ENCODE data around the gene AP1B1. TPM values are rescaled to one million over a fixed set of nuclear protein-coding genes. Genes with fewer than 3 reads are reported as not detected.

Gene AP1B1
- total and polyA plus RNA-seq, 4 donors: 32.7 to 97.9 (median 50.0) TPM

DNA sequence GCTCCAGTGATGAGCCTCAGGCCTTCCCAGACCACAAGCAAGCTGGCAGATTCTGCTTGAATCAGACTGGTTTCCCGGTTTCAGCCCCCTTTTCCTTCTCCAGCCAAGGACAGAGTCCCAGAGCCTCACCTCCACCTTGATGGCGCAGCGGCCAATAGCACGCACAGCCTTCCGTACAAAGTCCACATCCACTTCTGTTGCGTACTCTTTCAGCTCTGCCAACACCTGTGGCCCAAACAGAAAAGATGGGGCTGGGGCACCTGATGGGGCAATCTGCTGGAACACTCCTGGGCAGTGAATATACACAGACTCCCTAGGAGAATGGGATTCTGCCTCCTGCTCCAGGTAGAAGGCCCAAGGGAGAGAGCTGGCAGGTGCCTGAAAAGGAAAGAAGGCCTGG is 37.3 kb downstream of the AP1B1 start:
- TF ChIP-seq, protein P1, sequence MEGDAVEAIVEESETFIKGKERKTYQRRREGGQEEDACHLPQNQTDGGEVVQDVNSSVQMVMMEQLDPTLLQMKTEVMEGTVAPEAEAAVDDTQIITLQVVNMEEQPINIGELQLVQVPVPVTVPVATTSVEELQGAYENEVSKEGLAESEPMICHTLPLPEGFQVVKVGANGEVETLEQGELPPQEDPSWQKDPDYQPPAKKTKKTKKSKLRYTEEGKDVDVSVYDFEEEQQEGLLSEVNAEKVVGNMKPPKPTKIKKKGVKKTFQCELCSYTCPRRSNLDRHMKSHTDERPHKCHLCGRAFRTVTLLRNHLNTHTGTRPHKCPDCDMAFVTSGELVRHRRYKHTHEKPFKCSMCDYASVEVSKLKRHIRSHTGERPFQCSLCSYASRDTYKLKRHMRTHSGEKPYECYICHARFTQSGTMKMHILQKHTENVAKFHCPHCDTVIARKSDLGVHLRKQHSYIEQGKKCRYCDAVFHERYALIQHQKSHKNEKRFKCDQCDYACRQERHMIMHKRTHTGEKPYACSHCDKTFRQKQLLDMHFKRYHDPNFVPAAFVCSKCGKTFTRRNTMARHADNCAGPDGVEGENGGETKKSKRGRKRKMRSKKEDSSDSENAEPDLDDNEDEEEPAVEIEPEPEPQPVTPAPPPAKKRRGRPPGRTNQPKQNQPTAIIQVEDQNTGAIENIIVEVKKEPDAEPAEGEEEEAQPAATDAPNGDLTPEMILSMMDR (IDR thresholded peaks at IDR 0.05; ENCODE audit: control extremely low read depth, extremely low read depth): no peak
- Histone ChIP-seq H3K36me3 (ENCODE audit: control insufficient read depth in 4 of 4, insufficient read depth in 4 of 4, low read length in 4 of 4) (peaks cover 24 to 79% (median 35%) of the 10 kb centered on the region in 4 donors), H3K9me3 (ENCODE audit: control insufficient read depth in 4 of 4, insufficient read depth in 3 of 4, low read length in 3 of 4) (no peaks in the 10 kb centered on the region), H3K9ac (ENCODE audit: insufficient read depth in 1 of 2, low read length in 2 of 2) (no peak overlapping the region), H3K27ac (ENCODE audit: low read depth in 1 of 2, low read length in 1 of 2) (no peak overlapping the region), H3K27me3 (ENCODE audit: control insufficient read depth in 3 of 3, insufficient read depth in 3 of 3, low read length in 2 of 3) (no peaks in the 10 kb centered on the region), H3K4me1 (ENCODE audit: control insufficient read depth in 5 of 5, insufficient read depth in 5 of 5, low read length in 5 of 5) (no peaks in the 10 kb centered on the region), H3K4me3 (no peak overlapping the region)
- WGBS, 2 donors: 98% methylated on average over 6 of the region's 6 CpGs
- ATAC-seq (ENCODE audit: insufficient read depth, low FRiP score): no peak
- no peak for DNase-seq

DNA sequence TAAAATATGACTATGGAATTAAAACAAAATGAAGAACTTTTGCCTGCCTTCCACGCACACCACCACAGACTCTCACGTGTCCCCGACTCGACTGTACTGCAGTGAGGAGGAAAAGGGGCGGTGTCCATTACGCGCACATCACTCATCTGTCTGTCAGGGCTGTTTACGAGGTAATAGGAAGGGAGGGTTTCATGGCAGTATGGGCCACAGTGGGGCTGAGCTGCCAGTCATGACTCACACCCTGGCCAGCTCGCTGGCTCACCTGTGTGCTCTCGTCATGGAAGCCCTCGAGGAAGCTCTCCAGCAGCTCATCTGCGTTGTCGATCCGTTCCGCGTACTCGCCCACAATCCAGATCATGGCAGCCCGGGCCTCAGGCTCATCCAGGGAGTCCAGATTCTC is 39.4 kb downstream of the AP1B1 start:
- no peaks in the 10 kb centered on the region for H3K4me1 ChIP-seq (ENCODE audit: control insufficient read depth in 5 of 5, insufficient read depth in 5 of 5, low read length in 5 of 5)
- peaks cover 24 to 65% (median 25%) of the 10 kb centered on the region in 4 donors for H3K36me3 ChIP-seq (ENCODE audit: control insufficient read depth in 4 of 4, insufficient read depth in 4 of 4, low read length in 4 of 4)
- peak overlapping the region in 1 of 2 donors; percentile 9 for H3K27ac ChIP-seq (ENCODE audit: low read depth in 1 of 2, low read length in 1 of 2)
- H3K9me3 ChIP-seq (ENCODE audit: control insufficient read depth in 4 of 4, insufficient read depth in 3 of 4, low read length in 3 of 4): no peaks in the 10 kb centered on the region
- TF ChIP-seq, protein P1 (IDR thresholded peaks at IDR 0.05; ENCODE audit: control extremely low read depth, extremely low read depth): no peak
- no peak overlapping the region for H3K4me3 ChIP-seq
- H3K9ac ChIP-seq (ENCODE audit: insufficient read depth in 1 of 2, low read length in 2 of 2): no peak overlapping the region
- no peaks in the 10 kb centered on the region for H3K27me3 ChIP-seq (ENCODE audit: control insufficient read depth in 3 of 3, insufficient read depth in 3 of 3, low read length in 2 of 3)
- WGBS, 2 donors: 93% methylated on average over 18 of the region's 18 CpGs
- DNase-seq (no peak), ATAC-seq (ENCODE audit: insufficient read depth, low FRiP score) (no peak)

DNA sequence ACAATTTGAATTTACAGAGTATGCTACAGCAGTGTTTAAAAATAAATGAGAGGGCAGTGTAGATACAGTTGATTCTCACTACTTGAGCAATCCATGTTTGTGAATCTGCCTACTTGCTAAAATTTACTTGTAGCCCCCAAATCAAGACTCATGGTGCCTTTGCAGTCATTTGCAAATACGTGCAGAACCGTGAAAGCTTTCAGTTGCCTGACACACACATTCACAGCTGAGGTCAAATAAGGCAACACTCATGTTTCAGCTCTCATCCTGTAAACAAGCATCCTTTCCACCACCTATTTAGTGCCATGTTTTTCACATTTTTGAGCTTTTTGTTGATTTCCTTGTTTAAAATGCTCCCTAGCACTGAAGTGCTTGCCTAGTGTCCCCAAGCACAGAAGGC is 40.3 kb downstream of the AP1B1 start:
- Histone ChIP-seq H3K36me3 (ENCODE audit: control insufficient read depth in 4 of 4, insufficient read depth in 4 of 4, low read length in 4 of 4) (peaks cover 22 to 62% (median 28%) of the 10 kb centered on the region in 4 donors), H3K27me3 (ENCODE audit: control insufficient read depth in 3 of 3, insufficient read depth in 3 of 3, low read length in 2 of 3) (no peaks in the 10 kb centered on the region), H3K4me1 (ENCODE audit: control insufficient read depth in 5 of 5, insufficient read depth in 5 of 5, low read length in 5 of 5) (no peaks in the 10 kb centered on the region), H3K4me3 (no peak overlapping the region), H3K27ac (ENCODE audit: low read depth in 1 of 2, low read length in 1 of 2) (no peak overlapping the region), H3K9ac (ENCODE audit: insufficient read depth in 1 of 2, low read length in 2 of 2) (no peak overlapping the region), H3K9me3 (ENCODE audit: control insufficient read depth in 4 of 4, insufficient read depth in 3 of 4, low read length in 3 of 4) (no peaks in the 10 kb centered on the region)
- DNase-seq (no peak), ATAC-seq (ENCODE audit: insufficient read depth, low FRiP score) (no peak)
- TF ChIP-seq, protein P1 (IDR thresholded peaks at IDR 0.05; ENCODE audit: control extremely low read depth, extremely low read depth): no peak
- WGBS, 2 donors: 93 to 95% methylated on average over 2 of the region's 2 CpGs

DNA sequence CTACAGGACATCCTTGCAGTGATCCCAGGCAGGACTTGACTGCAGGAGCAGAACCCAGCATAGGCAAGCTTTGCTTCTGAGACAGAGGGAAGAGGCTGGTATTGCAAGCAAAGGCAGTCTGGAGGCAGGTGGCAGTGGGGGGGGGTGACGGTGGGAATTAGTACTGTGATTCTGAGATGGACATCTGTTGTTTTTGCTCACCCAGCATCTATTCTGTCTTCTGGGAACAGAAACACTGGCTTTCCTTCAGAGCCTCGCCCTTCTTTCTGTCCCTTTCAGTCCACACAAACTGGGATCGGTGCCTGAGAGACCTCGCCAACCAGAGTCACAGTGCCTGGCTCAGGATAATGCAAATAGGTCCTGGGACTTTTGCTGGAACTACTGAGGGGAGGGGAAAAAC is 41.7 kb downstream of the AP1B1 start:
- no peak overlapping the region for H3K9ac ChIP-seq (ENCODE audit: insufficient read depth in 1 of 2, low read length in 2 of 2)
- DNase-seq (no peak), ATAC-seq (ENCODE audit: insufficient read depth, low FRiP score) (no peak)
- H3K27me3 ChIP-seq (ENCODE audit: control insufficient read depth in 3 of 3, insufficient read depth in 3 of 3, low read length in 2 of 3): no peaks in the 10 kb centered on the region
- H3K4me3 ChIP-seq: no peak overlapping the region
- TF ChIP-seq, protein P1 (IDR thresholded peaks at IDR 0.05; ENCODE audit: control extremely low read depth, extremely low read depth): no peak
- peaks cover 0 to 6% (median 0%) of the 10 kb centered on the region in 5 donors for H3K4me1 ChIP-seq (ENCODE audit: control insufficient read depth in 5 of 5, insufficient read depth in 5 of 5, low read length in 5 of 5)
- H3K36me3 ChIP-seq (ENCODE audit: control insufficient read depth in 4 of 4, insufficient read depth in 4 of 4, low read length in 4 of 4): peaks cover 18 to 62% (median 28%) of the 10 kb centered on the region in 4 donors
- no peak overlapping the region for H3K27ac ChIP-seq (ENCODE audit: low read depth in 1 of 2, low read length in 1 of 2)
- no peaks in the 10 kb centered on the region for H3K9me3 ChIP-seq (ENCODE audit: control insufficient read depth in 4 of 4, insufficient read depth in 3 of 4, low read length in 3 of 4)
- WGBS, 2 donors: 92 to 94% methylated on average over 4 of the region's 4 CpGs
